Keratinocyte (primary cell): ENCODE data around the gene CLCN2. TPM values are rescaled to one million over a fixed set of nuclear protein-coding genes. Genes with fewer than 3 reads are reported as not detected.
A peak's percentile ranks its signal among the peaks of the same experiment; 100 is the strongest.

Source experiments
- DNase-seq: peaks from one replicate; pipeline ENCODE4 v3.0.0-alpha.2; 2011; ENCODE audit warnings: low read depth, missing footprints, low spot score
- FAIRE-seq: peaks from 2 replicates; lab custom pipeline; 2011; peaks lifted over from hg19 to GRCh38; lab: Jason Lieb, UNC
- H2AFZ ChIP-seq: 2 replicates; pipeline ENCODE4 v1.6.0; 2012; ENCODE audit warnings: low read length, control low read depth, inconsistent platforms; ENCODE audit not compliant: control insufficient read depth
- H3K27ac ChIP-seq: 2 replicates; pipeline ENCODE4 v1.5.1; 2011; ENCODE audit warnings: low read length; ENCODE audit not compliant: control insufficient read depth, insufficient read depth
- H3K27me3 ChIP-seq: 3 replicates; pipeline ENCODE4 v1.6.0; 2011; ENCODE audit warnings: low read length; ENCODE audit not compliant: control insufficient read depth, insufficient read depth; ENCODE audit errors: extremely low read depth
- H3K36me3 ChIP-seq, 2 experiments: 2 replicates in 1 of 2; 3 replicates in 1 of 2; pipeline ENCODE4 v1.5.1; 2011; ENCODE audit warnings: low read length in 2 of 2, mild to moderate bottlenecking in 1 of 2; ENCODE audit not compliant: control insufficient read depth in 2 of 2, insufficient read depth in 2 of 2; ENCODE audit errors: extremely low read depth in 1 of 2
- H3K4me1 ChIP-seq: 3 replicates; pipeline ENCODE4 v1.5.1; 2011; ENCODE audit warnings: low read length; ENCODE audit not compliant: control insufficient read depth, insufficient read depth; ENCODE audit errors: extremely low read depth
- H3K4me2 ChIP-seq: 3 replicates; pipeline ENCODE4 v1.6.0; 2011; ENCODE audit warnings: low read depth, low read length; ENCODE audit not compliant: control insufficient read depth, insufficient read depth; ENCODE audit errors: extremely low read depth
- H3K4me3 ChIP-seq, 3 experiments: fragments of 200-600 bp in 1 of 3; sonication (generic) in 1 of 3; 2 replicates in 2 of 3; 3 replicates in 1 of 3; pipeline ENCODE4 v1.5.1; 2011 to 2016; ENCODE audit warnings: low read length in 3 of 3, mild to moderate bottlenecking in 3 of 3, control low read depth in 2 of 3, inconsistent platforms in 1 of 3, low read depth in 1 of 3, mixed read lengths in 1 of 3, mixed run types in 1 of 3, moderate library complexity in 1 of 3; ENCODE audit not compliant: control insufficient read depth in 2 of 3, insufficient read depth in 2 of 3; ENCODE audit errors: extremely low read depth in 1 of 3
- H3K79me2 ChIP-seq: 2 replicates; pipeline ENCODE4 v1.6.0; 2012; ENCODE audit warnings: low read length; ENCODE audit not compliant: control insufficient read depth, insufficient read depth
- H3K9ac ChIP-seq: 3 replicates; pipeline ENCODE4 v1.6.0; 2011; ENCODE audit warnings: low read length; ENCODE audit not compliant: control insufficient read depth, insufficient read depth; ENCODE audit errors: extremely low read depth
- H3K9me1 ChIP-seq: 3 replicates; pipeline ENCODE4 v1.6.0; 2011; ENCODE audit warnings: low read length; ENCODE audit not compliant: control insufficient read depth, insufficient read depth; ENCODE audit errors: extremely low read depth
- H3K9me3 ChIP-seq: 2 replicates; pipeline ENCODE4 v1.5.1; 2012; ENCODE audit warnings: low read depth, low read length; ENCODE audit not compliant: control insufficient read depth
- H4K20me1 ChIP-seq: 3 replicates; pipeline ENCODE4 v1.6.0; 2011; ENCODE audit warnings: low read length; ENCODE audit not compliant: control insufficient read depth, insufficient read depth; ENCODE audit errors: extremely low read depth
- CTCF ChIP-seq, 3 experiments: IDR thresholded peaks in 1 of 3; conservative IDR thresholded peaks in 1 of 3; optimal IDR thresholded peaks in 1 of 3; 2 replicates in 2 of 3; 3 replicates in 1 of 3; pipeline versions ENCODE3 to v1.5.1; 2011; ENCODE audit warnings: low read length in 3 of 3, mild to moderate bottlenecking in 3 of 3, moderate library complexity in 2 of 3, control low read depth in 1 of 3, inconsistent platforms in 1 of 3; ENCODE audit not compliant: insufficient read depth in 2 of 3; ENCODE audit errors: extremely low read depth in 1 of 3
- EZH2 ChIP-seq: IDR thresholded peaks from one replicate; pipeline ENCODE4 v1.6.1; 2012; ENCODE audit warnings: inconsistent platforms, mild to moderate bottlenecking, low read length, moderate library complexity
- dilution Hi-C: fragments of 300-500 bp; cut with MboI; formaldehyde crosslinking; loops from one replicate; pipeline ENCODE4 v1.7.0; 2020; ENCODE audit warnings: low sequenced_read_pairs; ENCODE audit not compliant: extremely low pct_ligation_motif_present
- polyA plus RNA-seq, 5 experiments: library from polyadenylated mRNA; depleted of rRNA in 3 of 5; stranded (reverse) in 3 of 5; stranded (forward) in 1 of 5; unstranded in 1 of 5; fragments of >200 nt; gene quantifications; 1 replicate in 1 of 5; 2 replicates in 3 of 5; 3 replicates in 1 of 5; pipeline versions ENCODE4 v1.2.1 to v1.2.3, GENCODE V29; 2011 to 2012; ENCODE audit warnings: missing spikeins in 2 of 5, low read depth in 1 of 5, low replicate concordance in 1 of 5

Gene CLCN2
- polyA plus RNA-seq, 1 donor (not counting 4 experiments of a cell fraction or from before 2014, with no cell fraction given) = 3.1 TPM

- no peaks in the 10 kb centered on the region for H3K4me1 ChIP-seq
- FAIRE-seq = no peak
These were observed 18.2 kb upstream of the CLCN2 start, which contains the start of gene CHRD for GRCh38 chr3:184379358-184380184. TSS of gene CHRD (plus strand) at chr3:184380054. CDS start at chr3:184380319, 265 bp downstream.

GRCh38 chr3:184378651-184379357 lies 17.4 kb upstream of the CLCN2 start:
- no peak for DNase-seq
- no peaks in the 10 kb centered on the region for H3K79me2 ChIP-seq
- H3K4me3 ChIP-seq = no peak overlapping the region

More at GRCh38 chr3:184379358-184380184, 18.2 kb upstream of the CLCN2 start, which contains the start of gene CHRD:
- H2AFZ ChIP-seq = no peak within 1 kb of the TSS
- TF ChIP-seq EZH2 = peak; percentile 94
- TF ChIP-seq CTCF (optimal IDR thresholded peaks at IDR 0.05 in 1 of 3, IDR thresholded peaks at IDR 0.05 in 1 of 3, conservative IDR thresholded peaks at IDR 0.05 in 1 of 3; ENCODE audit: extremely low read depth in 1 of 3, insufficient read depth in 2 of 3, low read length in 3 of 3) = no peak
- dilution Hi-C loops = no loop called here
- H3K9me1 ChIP-seq = no peaks in the 10 kb centered on the region
- no peaks in the 10 kb centered on the region for H3K36me3 ChIP-seq
- peaks cover 81% of the 10 kb centered on the region for H3K27me3 ChIP-seq
- peak within 1 kb of the TSS in 1 of 3 experiments; percentile 46 for H3K4me3 ChIP-seq
- H3K9me3 ChIP-seq = no peaks in the 10 kb centered on the region
- H3K9ac ChIP-seq = no peak within 1 kb of the TSS
- H4K20me1 ChIP-seq = no peaks in the 10 kb centered on the region
- H3K79me2 ChIP-seq = no peaks in the 10 kb centered on the region
- H3K27ac ChIP-seq = no peak within 1 kb of the TSS
- peak within 1 kb of the TSS; percentile 48 for H3K4me2 ChIP-seq
- no peak for DNase-seq

More at GRCh38 chr3:184378651-184379357, 17.4 kb upstream of the CLCN2 start:
- Histone ChIP-seq H3K36me3 (no peaks in the 10 kb centered on the region), H3K9me1 (no peaks in the 10 kb centered on the region), H3K9ac (no peak overlapping the region), H4K20me1 (no peaks in the 10 kb centered on the region), H3K4me2 (no peak overlapping the region), H3K27me3 (peaks cover 81% of the 10 kb centered on the region), H2AFZ (no peak overlapping the region), H3K27ac (no peak overlapping the region), H3K9me3 (no peaks in the 10 kb centered on the region), H3K4me1 (no peaks in the 10 kb centered on the region)
- no peak for TF ChIP-seq CTCF (optimal IDR thresholded peaks at IDR 0.05 in 1 of 3, IDR thresholded peaks at IDR 0.05 in 1 of 3, conservative IDR thresholded peaks at IDR 0.05 in 1 of 3; ENCODE audit: extremely low read depth in 1 of 3, insufficient read depth in 2 of 3, low read length in 3 of 3)
- TF ChIP-seq EZH2 = peak; percentile 95
- FAIRE-seq = no peak
- dilution Hi-C loops = no loop called here
